Endothelial cell (in vitro differentiated cells): Measurements from ENCODE around the gene KRTAP19-4. TPM values are rescaled to one million over a fixed set of nuclear protein-coding genes. Genes with fewer than 3 reads are reported as not detected.
A peak's percentile ranks its signal among the peaks of the same experiment; 100 is the strongest.
"Not testable (repeated sequence)": the region's sequence is repeated elsewhere in the genome, so short reads cannot be mapped to it uniquely, and the experiment has no call there.

Experiments used
- DNase-seq: peaks from one replicate; pipeline ENCODE4 v3.0.0; 2021; ENCODE audit warnings: low spot score
- H3K27ac Mint-ChIP-seq: one replicate; pipeline ENCODE4 v1.8.0; 2021; ENCODE audit warnings: mixed read lengths, inconsistent platforms; ENCODE audit not compliant: unreplicated experiment
- H3K27me3 Mint-ChIP-seq: one replicate; pipeline ENCODE4 v1.8.0; 2021; ENCODE audit warnings: mild to moderate bottlenecking, moderate library complexity, mixed read lengths, inconsistent platforms; ENCODE audit not compliant: unreplicated experiment
- H3K36me3 Mint-ChIP-seq: one replicate; pipeline ENCODE4 v1.8.0; 2021; ENCODE audit warnings: mild to moderate bottlenecking, low read depth, mixed read lengths, inconsistent platforms; ENCODE audit not compliant: unreplicated experiment
- H3K4me1 Mint-ChIP-seq: one replicate; pipeline ENCODE4 v1.8.0; 2021; ENCODE audit warnings: mild to moderate bottlenecking, mixed read lengths, inconsistent platforms; ENCODE audit not compliant: unreplicated experiment
- H3K4me3 Mint-ChIP-seq: one replicate; pipeline ENCODE4 v1.8.0; 2021; ENCODE audit warnings: mild to moderate bottlenecking, mixed read lengths, inconsistent platforms; ENCODE audit not compliant: unreplicated experiment
- H3K9me3 Mint-ChIP-seq: one replicate; pipeline ENCODE4 v1.8.0; 2021; ENCODE audit warnings: mixed read lengths, inconsistent platforms; ENCODE audit not compliant: unreplicated experiment
- long read RNA-seq: library from polyadenylated mRNA; unstranded; transcript quantifications from one replicate; pipeline ENCODE4 v2.0.0, GENCODE V29; 2020; ENCODE audit not compliant: unreplicated experiment
- total RNA-seq: library from RNA; stranded (reverse); fragmentation: NEBNext Ultra II Directional; extraction: Animal tissue kit (Norgen Biotek cat#: 25700); gene quantifications from one replicate; pipeline ENCODE4 v1.2.1, GENCODE V29; 2021; ENCODE audit not compliant: unreplicated experiment
- TF ChIP-seq, protein P1 (sequence below): fragments of 200-600 bp; sonication (generic); IDR thresholded peaks from one replicate; pipeline ENCODE4 v1.5.0; 2021; ENCODE audit warnings: antibody characterized with exemption; ENCODE audit not compliant: unreplicated experiment

KRTAP19-4 gene, protein sequence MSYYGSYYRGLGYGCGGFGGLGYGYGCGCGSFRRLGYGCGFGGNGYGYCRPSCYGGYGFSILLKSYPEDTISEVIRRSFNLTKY
- total RNA-seq: not detected
- long read RNA-seq: 0 reads

DNA sequence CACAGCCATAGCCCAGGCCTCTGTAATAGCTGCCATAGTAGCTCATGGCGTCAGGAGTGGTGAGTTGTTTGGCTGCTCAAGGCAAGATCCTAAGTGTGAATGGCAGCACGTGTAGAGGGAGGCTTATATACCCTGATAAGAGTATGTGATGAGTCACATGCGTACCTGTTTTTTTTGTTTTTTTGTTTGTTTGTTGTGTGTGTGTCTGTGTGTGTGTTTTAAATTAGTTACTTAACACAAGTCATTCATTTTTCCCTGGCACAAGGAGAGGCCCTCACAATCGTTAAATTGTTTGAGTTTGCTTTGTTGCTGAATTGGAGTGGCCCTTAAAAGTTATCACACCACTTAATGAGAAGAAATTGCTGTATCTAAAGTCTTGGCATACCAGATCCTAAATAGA lies at the start of gene KRTAP19-4:
Gene KRTAP19-4 (minus strand): TSS at position 101 of the 400 bp plus-strand sequence. CDS start 55 bp downstream, at position 46.
- TF ChIP-seq, protein P1, sequence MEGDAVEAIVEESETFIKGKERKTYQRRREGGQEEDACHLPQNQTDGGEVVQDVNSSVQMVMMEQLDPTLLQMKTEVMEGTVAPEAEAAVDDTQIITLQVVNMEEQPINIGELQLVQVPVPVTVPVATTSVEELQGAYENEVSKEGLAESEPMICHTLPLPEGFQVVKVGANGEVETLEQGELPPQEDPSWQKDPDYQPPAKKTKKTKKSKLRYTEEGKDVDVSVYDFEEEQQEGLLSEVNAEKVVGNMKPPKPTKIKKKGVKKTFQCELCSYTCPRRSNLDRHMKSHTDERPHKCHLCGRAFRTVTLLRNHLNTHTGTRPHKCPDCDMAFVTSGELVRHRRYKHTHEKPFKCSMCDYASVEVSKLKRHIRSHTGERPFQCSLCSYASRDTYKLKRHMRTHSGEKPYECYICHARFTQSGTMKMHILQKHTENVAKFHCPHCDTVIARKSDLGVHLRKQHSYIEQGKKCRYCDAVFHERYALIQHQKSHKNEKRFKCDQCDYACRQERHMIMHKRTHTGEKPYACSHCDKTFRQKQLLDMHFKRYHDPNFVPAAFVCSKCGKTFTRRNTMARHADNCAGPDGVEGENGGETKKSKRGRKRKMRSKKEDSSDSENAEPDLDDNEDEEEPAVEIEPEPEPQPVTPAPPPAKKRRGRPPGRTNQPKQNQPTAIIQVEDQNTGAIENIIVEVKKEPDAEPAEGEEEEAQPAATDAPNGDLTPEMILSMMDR: no peak
- no peaks in the 10 kb centered on the region for H3K4me1 Mint-ChIP-seq
- no peaks in the 10 kb centered on the region for H3K36me3 Mint-ChIP-seq

DNA sequence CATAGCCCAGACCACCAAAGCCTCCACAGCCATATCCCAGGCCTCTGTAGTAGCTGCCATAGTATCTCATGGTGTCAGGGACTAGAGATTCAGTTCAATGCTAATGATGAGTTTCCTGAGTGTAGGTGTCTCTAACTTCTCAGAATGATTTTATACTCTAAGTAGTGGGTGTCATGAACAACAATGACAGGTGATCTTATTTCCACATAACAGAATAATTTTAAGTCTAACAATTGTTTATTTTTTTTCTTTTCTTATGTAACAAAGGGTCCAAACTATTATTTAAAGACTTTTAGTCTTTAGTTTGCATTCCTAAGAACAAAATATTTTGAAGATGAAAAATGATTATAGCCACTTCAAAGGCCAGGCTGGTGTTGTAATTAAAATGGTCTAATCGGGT lies 44.8 kb upstream of the KRTAP19-4 start, which contains the start of gene KRTAP19-6:
Gene KRTAP19-6 (minus strand): TSS at position 101 of the 400 bp plus-strand sequence. CDS start 31 bp downstream, at position 70.
- Mint-ChIP-seq H3K4me3 (no peak within 1 kb of the TSS), H3K36me3 (no peaks in the 10 kb centered on the region), H3K27me3 (no peaks in the 10 kb centered on the region), H3K27ac (no peak within 1 kb of the TSS), H3K4me1 (no peaks in the 10 kb centered on the region), H3K9me3 (no peaks in the 10 kb centered on the region)
- DNase-seq: no peak
- TF ChIP-seq, protein P1: no peak

More for the DNA sequence above, at the start of gene KRTAP19-4:
- Mint-ChIP-seq H3K27me3 (no peaks in the 10 kb centered on the region), H3K9me3 (no peaks in the 10 kb centered on the region), H3K4me3 (no peak within 1 kb of the TSS), H3K27ac (no peak within 1 kb of the TSS)
- no peak for DNase-seq

DNA sequence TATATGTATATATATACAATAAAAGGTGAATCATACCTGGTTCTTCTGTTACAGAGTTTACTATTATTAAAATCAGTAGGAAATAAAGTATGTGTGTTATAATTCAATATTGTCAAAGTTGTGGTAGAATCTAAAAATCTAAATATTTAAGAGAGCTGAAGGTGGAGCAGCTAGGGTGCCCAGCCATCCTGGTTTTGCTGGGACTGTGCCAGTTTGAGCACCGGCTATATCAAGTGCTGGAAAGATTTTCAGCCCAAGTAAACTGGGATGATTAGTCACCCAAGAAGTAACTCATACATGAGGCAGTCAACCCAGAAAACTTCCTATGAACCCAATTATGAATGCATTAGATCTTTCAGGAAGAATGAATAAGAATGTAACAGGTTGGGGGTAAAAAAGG lies 21.9 kb upstream of the KRTAP19-4 start:
- H3K27me3 Mint-ChIP-seq: no peaks in the 10 kb centered on the region
- H3K27ac Mint-ChIP-seq: no peak overlapping the region
- H3K36me3 Mint-ChIP-seq: no peaks in the 10 kb centered on the region
- no peak for DNase-seq
- TF ChIP-seq, protein P1: no peak
- no peak overlapping the region for H3K4me3 Mint-ChIP-seq
- H3K4me1 Mint-ChIP-seq: no peaks in the 10 kb centered on the region
- H3K9me3 Mint-ChIP-seq: no peaks in the 10 kb centered on the region

DNA sequence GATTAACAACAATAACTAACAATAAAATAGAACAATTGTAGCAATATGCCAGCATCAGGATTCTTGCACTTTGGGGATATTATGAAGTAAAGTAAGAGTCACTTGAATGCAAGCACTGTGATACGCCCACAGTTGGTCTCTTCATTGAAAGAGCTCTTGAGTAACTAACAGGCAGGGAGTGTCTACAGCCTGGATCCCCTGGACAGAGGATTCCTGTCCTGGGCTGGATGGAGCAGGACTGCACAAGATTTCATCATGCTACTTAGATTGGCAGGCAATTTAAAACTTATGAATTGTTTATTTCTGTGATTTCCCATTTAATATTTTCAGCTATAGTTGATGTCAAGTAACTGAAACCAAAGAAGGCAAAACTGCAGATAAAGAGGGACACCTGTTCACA lies 18.7 kb upstream of the KRTAP19-4 start:
- TF ChIP-seq, protein P1: no peak
- H3K36me3 Mint-ChIP-seq: no peaks in the 10 kb centered on the region
- no peak overlapping the region for H3K27ac Mint-ChIP-seq
- no peaks in the 10 kb centered on the region for H3K9me3 Mint-ChIP-seq
- no peak for DNase-seq
- H3K27me3 Mint-ChIP-seq: no peaks in the 10 kb centered on the region
- H3K4me3 Mint-ChIP-seq: no peak overlapping the region
- no peaks in the 10 kb centered on the region for H3K4me1 Mint-ChIP-seq

DNA sequence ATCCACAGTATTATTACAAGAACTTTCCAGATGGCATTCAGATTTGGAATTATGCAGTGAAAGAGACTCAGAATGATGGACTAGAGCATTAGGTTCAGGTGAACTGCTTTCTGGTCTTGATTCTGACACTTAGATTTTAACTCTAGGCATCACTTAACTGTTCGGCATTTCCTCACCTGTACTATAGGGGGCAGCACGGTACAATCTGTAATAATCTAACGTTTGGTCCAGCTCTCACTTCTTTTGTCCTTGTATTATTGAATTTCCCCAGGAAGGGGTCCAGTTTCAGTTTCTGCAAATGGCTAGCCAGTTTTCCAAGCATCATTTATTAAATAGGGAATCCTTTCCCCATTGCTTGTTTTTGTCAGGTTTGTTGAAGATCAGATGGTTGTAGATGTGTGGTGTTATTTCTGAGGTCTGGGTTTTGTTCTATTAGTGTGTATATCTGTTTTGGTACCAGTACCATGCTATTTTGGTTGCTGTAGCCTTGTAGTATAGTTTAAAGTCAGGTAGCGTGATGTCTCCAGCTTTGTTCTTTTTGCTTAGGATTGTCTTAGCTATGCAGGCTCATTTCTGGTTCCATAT lies 8.7 kb upstream of the KRTAP19-4 start:
- DNase-seq, H3K27ac Mint-ChIP-seq, H3K27me3 Mint-ChIP-seq, H3K4me1 Mint-ChIP-seq, H3K4me3 Mint-ChIP-seq, H3K9me3 Mint-ChIP-seq, H3K36me3 Mint-ChIP-seq: not testable (repeated sequence)
- TF ChIP-seq, protein P1: peak; percentile 71
